Right atrium auricular region (tissue), 2 donors: ENCODE measurements around the gene CYB5B. TPM values are rescaled to one million over a fixed set of nuclear protein-coding genes. Genes with fewer than 3 reads are reported as not detected.

Experiments
- DNase-seq: peaks from one replicate; pipeline ENCODE4 v3.0.0-alpha.2; 2019; ENCODE audit warnings: low spot score
- H3K27ac ChIP-seq, 2 donors: fragments of 200-600 bp; sonication (generic); 1 replicate in 1 of 2; 2 replicates in 1 of 2; pipeline ENCODE4 v1.5.1; 2016 to 2019
- H3K27me3 ChIP-seq, 2 donors: fragments of 200-600 bp; sonication (generic); one replicate each; pipeline versions ENCODE4 v1.5.1 to v1.6.0; 2017 to 2019
- H3K36me3 ChIP-seq: fragments of 200-600 bp; sonication (generic); one replicate; pipeline ENCODE4 v1.5.1; 2016
- H3K4me1 ChIP-seq, 2 donors: fragments of 200-600 bp; sonication (generic); one replicate each; pipeline versions ENCODE4 v1.5.1 to v1.6.0; 2017 to 2019
- H3K4me3 ChIP-seq, 2 donors: fragments of 200-600 bp; sonication (generic); 1 replicate in 1 of 2; 2 replicates in 1 of 2; pipeline ENCODE4 v1.5.1; 2017 to 2019; ENCODE audit warnings: mild to moderate bottlenecking in 1 of 2, moderate library complexity in 1 of 2
- H3K9me3 ChIP-seq, 2 donors: fragments of 200-600 bp; sonication (generic); one replicate each; pipeline ENCODE4 v1.5.1; 2019
- total RNA-seq, 2 donors: library from RNA; depleted of rRNA; stranded (reverse); fragments of >200 nt; gene quantifications; one replicate each; pipeline ENCODE4 v1.1.0, GENCODE V29; 2016
- TF ChIP-seq, protein P1 (sequence below), 2 donors: fragments of 200-600 bp; sonication (generic); IDR thresholded peaks; one replicate each; pipeline ENCODE4 v1.5.1; 2019; ENCODE audit warnings: antibody characterized with exemption in 2 of 2

Gene CYB5B
- total RNA-seq, 2 donors from 2014 or later = 29.4 to 31.9 TPM

DNA sequence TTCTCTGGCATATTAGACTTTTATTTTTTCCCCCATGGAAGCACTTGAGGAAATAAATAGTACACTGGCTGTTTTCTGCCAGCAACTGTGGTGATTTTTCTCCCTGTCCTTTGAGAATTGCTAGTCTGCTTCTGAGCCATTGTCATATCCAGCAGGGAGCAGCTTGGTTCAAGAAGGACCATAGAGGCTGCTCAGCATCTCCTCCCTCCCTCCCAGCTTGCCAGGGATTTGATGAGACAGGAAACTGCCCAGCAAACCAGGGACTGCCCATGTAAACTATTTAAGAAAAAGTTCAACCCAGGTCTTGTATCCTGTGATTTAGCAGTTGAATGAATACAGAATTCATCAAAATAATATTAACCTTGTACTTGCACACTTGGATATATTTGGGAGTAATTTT lies 39.5 kb downstream of the CYB5B start:
- DNase-seq = no peak
- H3K4me1 ChIP-seq = no peaks in the 10 kb centered on the region
- no peaks in the 10 kb centered on the region for H3K9me3 ChIP-seq
- no peak overlapping the region for H3K27ac ChIP-seq
- no peak overlapping the region for H3K4me3 ChIP-seq
- peaks cover 7% of the 10 kb centered on the region for H3K36me3 ChIP-seq
- H3K27me3 ChIP-seq = no peaks in the 10 kb centered on the region
- TF ChIP-seq, protein P1, sequence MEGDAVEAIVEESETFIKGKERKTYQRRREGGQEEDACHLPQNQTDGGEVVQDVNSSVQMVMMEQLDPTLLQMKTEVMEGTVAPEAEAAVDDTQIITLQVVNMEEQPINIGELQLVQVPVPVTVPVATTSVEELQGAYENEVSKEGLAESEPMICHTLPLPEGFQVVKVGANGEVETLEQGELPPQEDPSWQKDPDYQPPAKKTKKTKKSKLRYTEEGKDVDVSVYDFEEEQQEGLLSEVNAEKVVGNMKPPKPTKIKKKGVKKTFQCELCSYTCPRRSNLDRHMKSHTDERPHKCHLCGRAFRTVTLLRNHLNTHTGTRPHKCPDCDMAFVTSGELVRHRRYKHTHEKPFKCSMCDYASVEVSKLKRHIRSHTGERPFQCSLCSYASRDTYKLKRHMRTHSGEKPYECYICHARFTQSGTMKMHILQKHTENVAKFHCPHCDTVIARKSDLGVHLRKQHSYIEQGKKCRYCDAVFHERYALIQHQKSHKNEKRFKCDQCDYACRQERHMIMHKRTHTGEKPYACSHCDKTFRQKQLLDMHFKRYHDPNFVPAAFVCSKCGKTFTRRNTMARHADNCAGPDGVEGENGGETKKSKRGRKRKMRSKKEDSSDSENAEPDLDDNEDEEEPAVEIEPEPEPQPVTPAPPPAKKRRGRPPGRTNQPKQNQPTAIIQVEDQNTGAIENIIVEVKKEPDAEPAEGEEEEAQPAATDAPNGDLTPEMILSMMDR (IDR thresholded peaks at IDR 0.05) = no peak

DNA sequence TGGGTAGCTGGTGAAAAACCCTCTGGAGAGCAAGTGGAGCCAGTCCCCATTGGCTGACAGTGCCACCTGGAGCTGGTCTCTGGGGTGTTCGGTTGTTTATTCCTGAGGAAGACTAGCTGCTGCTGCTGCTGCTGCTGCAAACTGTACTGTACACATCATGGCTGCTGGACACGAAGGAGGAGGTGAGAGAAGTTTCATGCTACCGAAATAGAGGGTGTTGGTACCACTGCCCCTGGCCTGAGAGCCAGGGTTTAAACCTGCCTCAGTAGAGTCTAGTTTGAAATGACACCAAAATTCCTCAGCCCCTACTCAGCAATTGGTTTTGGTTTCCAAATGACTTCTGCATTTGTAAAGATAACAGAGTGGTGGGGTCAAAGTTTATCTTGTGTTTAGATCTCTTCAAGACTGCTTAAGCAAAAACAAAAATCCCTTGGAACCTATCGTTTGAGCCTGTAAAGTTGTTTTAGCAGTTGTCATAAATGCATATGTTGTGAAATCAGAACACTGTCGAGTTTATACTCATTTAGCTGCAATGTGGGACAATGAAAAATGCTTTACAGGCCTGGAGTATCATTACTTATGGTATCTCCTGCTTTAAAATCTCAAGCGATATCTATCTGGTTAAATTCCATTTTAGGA lies 40.8 kb downstream of the CYB5B start:
- H3K4me1 ChIP-seq = no peaks in the 10 kb centered on the region
- H3K27ac ChIP-seq = no peak overlapping the region
- H3K27me3 ChIP-seq = no peaks in the 10 kb centered on the region
- TF ChIP-seq, protein P1 (IDR thresholded peaks at IDR 0.05) = no peak
- H3K4me3 ChIP-seq = no peak overlapping the region
- H3K36me3 ChIP-seq = peaks cover 7% of the 10 kb centered on the region
- H3K9me3 ChIP-seq = no peaks in the 10 kb centered on the region
- no peak for DNase-seq

DNA sequence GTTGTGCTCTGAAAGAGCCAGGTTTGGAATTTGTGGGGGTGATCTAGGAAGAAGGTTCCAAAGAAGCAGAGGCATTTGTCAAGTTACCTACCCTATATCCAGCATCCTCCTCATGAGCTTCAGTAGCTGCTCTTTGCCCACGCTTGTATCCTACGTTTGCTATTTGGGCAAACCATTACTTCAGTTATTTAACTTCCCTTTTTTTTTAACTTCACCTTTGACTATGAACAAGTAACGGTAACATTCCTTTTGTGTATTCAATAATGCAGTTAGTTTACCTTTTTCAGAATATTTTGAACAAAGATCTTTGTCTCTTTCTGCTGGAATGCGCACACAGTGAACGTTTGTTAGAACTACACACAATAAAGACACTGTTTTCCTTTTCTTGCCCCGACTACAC lies 41.5 kb downstream of the CYB5B start:
- no peaks in the 10 kb centered on the region for H3K4me1 ChIP-seq
- H3K27ac ChIP-seq = no peak overlapping the region
- H3K27me3 ChIP-seq = no peaks in the 10 kb centered on the region
- TF ChIP-seq, protein P1 (IDR thresholded peaks at IDR 0.05) = no peak
- no peak for DNase-seq
- H3K9me3 ChIP-seq = no peaks in the 10 kb centered on the region
- H3K4me3 ChIP-seq = no peak overlapping the region
- H3K36me3 ChIP-seq = peaks cover 7% of the 10 kb centered on the region

DNA sequence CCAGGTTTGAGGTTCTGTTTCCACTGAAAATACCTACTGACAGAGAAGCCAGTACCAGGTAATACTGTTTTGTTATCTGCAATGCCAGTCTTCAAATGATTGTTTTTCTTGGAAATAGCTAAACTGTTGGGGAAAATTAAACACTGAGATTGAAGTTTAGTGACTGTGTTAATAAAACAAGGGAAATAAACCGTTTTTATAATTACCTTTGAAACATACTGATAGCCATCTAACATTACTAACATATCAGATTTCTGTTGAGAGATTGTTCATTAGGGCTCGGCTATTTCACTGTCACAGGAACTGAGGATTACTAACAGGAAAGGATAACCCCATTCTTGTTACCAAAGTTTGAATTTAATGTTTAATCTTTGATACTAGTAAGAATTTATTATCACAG lies 42.1 kb downstream of the CYB5B start:
- Histone ChIP-seq H3K4me1 (no peaks in the 10 kb centered on the region), H3K4me3 (no peak overlapping the region), H3K27me3 (no peaks in the 10 kb centered on the region), H3K27ac (no peak overlapping the region), H3K36me3 (peaks cover 7% of the 10 kb centered on the region), H3K9me3 (no peaks in the 10 kb centered on the region)
- TF ChIP-seq, protein P1 (IDR thresholded peaks at IDR 0.05) = no peak
- no peak for DNase-seq

DNA sequence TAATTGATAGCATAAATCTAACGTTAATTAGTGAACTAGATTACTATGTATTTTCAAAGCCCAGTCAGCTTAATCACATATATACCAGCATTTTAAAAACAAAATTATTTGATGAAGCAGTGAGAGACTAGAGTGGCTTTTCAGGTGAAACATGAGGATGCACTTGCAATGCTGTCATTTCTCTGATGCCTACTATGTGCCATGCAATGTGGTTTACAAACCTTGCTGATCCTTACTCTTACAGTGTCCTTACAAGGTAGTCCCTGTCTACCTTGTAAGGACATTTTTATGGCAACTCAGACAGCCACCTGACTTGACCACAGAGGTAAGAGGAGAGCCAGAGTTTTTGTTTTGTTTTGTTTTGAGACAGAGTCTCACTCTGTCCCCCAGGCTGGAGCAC lies 42.7 kb downstream of the CYB5B start:
- H3K9me3 ChIP-seq = no peaks in the 10 kb centered on the region
- no peak overlapping the region for H3K27ac ChIP-seq
- peaks cover 7% of the 10 kb centered on the region for H3K36me3 ChIP-seq
- no peaks in the 10 kb centered on the region for H3K27me3 ChIP-seq
- H3K4me1 ChIP-seq = no peaks in the 10 kb centered on the region
- H3K4me3 ChIP-seq = no peak overlapping the region
- no peak for DNase-seq
- TF ChIP-seq, protein P1 (IDR thresholded peaks at IDR 0.05) = no peak
